ENCODE measurements around the gene EWSR1. TPM values are rescaled to one million over a fixed set of nuclear protein-coding genes. Genes with fewer than 3 reads are reported as not detected.

EWSR1 gene
- total and polyA plus RNA-seq, 2 experiments from 2014 or later: 154 to 210 TPM

- no peak for TF ChIP-seq EZH2 (IDR thresholded peaks at IDR 0.05; ENCODE audit: insufficient read depth, poor library complexity, severe bottlenecking)
- 66% methylated on average over 9 of the region's 9 CpGs for WGBS, 2 experiments (ENCODE audit: low coverage in 1 of 2, low lambda C conversion rate in 2 of 2, missing lambda C conversion rate in 2 of 2)
- no peak overlapping the region for H3K4me2 ChIP-seq (ENCODE audit: unreplicated experiment)
- no peak overlapping the region for H3K9ac ChIP-seq
- H3K9me3 ChIP-seq (ENCODE audit: low read depth): no peaks in the 10 kb centered on the region
- no peaks in the 10 kb centered on the region for H3K9me2 ChIP-seq (ENCODE audit: insufficient read depth)
- no peak overlapping the region for H2AFZ ChIP-seq
- DNase-seq: no peak
- no peaks in the 10 kb centered on the region for H3K27me3 ChIP-seq (replicated peaks; ENCODE audit: insufficient read depth)
- no peak overlapping the region for H3K4me3 ChIP-seq
- H4K20me1 ChIP-seq (ENCODE audit: insufficient read depth): no peaks in the 10 kb centered on the region
- no peak overlapping the region for H3K27ac ChIP-seq
- in situ Hi-C loops (cut with MboI): no loop called here
- H3K36me3 ChIP-seq (ENCODE audit: low read depth): no peaks in the 10 kb centered on the region; the same call in 1 of the 2 replicates
- no peaks in the 10 kb centered on the region for H3F3A ChIP-seq (ENCODE audit: insufficient read depth)
- no peaks in the 10 kb centered on the region for H3K79me2 ChIP-seq (ENCODE audit: insufficient read depth)
- no peaks in the 10 kb centered on the region for H3K4me1 ChIP-seq (ENCODE audit: insufficient read depth)
Measured at GRCh38 chr22:29330753-29331152, 62.7 kb downstream of the EWSR1 start.

GRCh38 chr22:29331213-29331612 is 63.1 kb downstream of the EWSR1 start:
- no peak overlapping the region for H3K4me2 ChIP-seq (ENCODE audit: unreplicated experiment)
- no peaks in the 10 kb centered on the region; the same call in 1 of the 2 replicates for H3K36me3 ChIP-seq (ENCODE audit: low read depth)
- no peaks in the 10 kb centered on the region for H3K9me2 ChIP-seq (ENCODE audit: insufficient read depth)
- H3K27me3 ChIP-seq (replicated peaks; ENCODE audit: insufficient read depth): no peaks in the 10 kb centered on the region
- no peak overlapping the region for H3K9ac ChIP-seq
- in situ Hi-C loops (cut with MboI): no loop called here
- no peaks in the 10 kb centered on the region for H3F3A ChIP-seq (ENCODE audit: insufficient read depth)
- no peak for DNase-seq
- WGBS, 2 experiments (ENCODE audit: low coverage in 1 of 2, low lambda C conversion rate in 2 of 2, missing lambda C conversion rate in 2 of 2): 80 to 89% methylated on average over 8 of the region's 8 CpGs
- H3K9me3 ChIP-seq (ENCODE audit: low read depth): no peaks in the 10 kb centered on the region
- H2AFZ ChIP-seq: no peak overlapping the region
- H3K4me1 ChIP-seq (ENCODE audit: insufficient read depth): no peaks in the 10 kb centered on the region
- no peaks in the 10 kb centered on the region for H4K20me1 ChIP-seq (ENCODE audit: insufficient read depth)
- H3K4me3 ChIP-seq: no peak overlapping the region
- TF ChIP-seq EZH2 (IDR thresholded peaks at IDR 0.05; ENCODE audit: insufficient read depth, poor library complexity, severe bottlenecking) (no peak), EZH2phosphoT487 (IDR thresholded peaks at IDR 0.05; ENCODE audit: insufficient read depth, low read depth) (no peak)
- no peaks in the 10 kb centered on the region for H3K79me2 ChIP-seq (ENCODE audit: insufficient read depth)
- no peak overlapping the region for H3K27ac ChIP-seq

GRCh38 chr22:29331658-29332300 is 63.7 kb downstream of the EWSR1 start:
- Histone ChIP-seq H3K79me2 (ENCODE audit: insufficient read depth) (no peaks in the 10 kb centered on the region), H3K36me3 (ENCODE audit: low read depth) (no peaks in the 10 kb centered on the region), H3K9me2 (ENCODE audit: insufficient read depth) (no peaks in the 10 kb centered on the region), H2AFZ (no peak overlapping the region), H3K4me2 (ENCODE audit: unreplicated experiment) (no peak overlapping the region), H3K9me3 (ENCODE audit: low read depth) (no peaks in the 10 kb centered on the region), H4K20me1 (ENCODE audit: insufficient read depth) (no peaks in the 10 kb centered on the region), H3K27ac (no peak overlapping the region), H3K4me3 (no peak overlapping the region), H3K4me1 (ENCODE audit: insufficient read depth) (no peaks in the 10 kb centered on the region), H3F3A (ENCODE audit: insufficient read depth) (no peaks in the 10 kb centered on the region), H3K27me3 (replicated peaks; ENCODE audit: insufficient read depth) (no peaks in the 10 kb centered on the region), H3K9ac (no peak overlapping the region)
- WGBS, 2 experiments (ENCODE audit: low coverage in 1 of 2, low lambda C conversion rate in 2 of 2, missing lambda C conversion rate in 2 of 2): 85 to 90% methylated on average over 9 to 13 of the region's 14 CpGs
- no peak for DNase-seq
- in situ Hi-C loops (cut with MboI): no loop called here
- no peak for TF ChIP-seq EZH2phosphoT487 (IDR thresholded peaks at IDR 0.05; ENCODE audit: insufficient read depth, low read depth)
- no peak for TF ChIP-seq EZH2 (IDR thresholded peaks at IDR 0.05; ENCODE audit: insufficient read depth, poor library complexity, severe bottlenecking)

- no peaks in the 10 kb centered on the region for H3F3A ChIP-seq (ENCODE audit: insufficient read depth)
- H4K20me1 ChIP-seq (ENCODE audit: insufficient read depth): no peaks in the 10 kb centered on the region
- H3K36me3 ChIP-seq (ENCODE audit: low read depth): no peaks in the 10 kb centered on the region; the same call in 1 of the 2 replicates
- H3K4me2 ChIP-seq (ENCODE audit: unreplicated experiment): no peak overlapping the region
- in situ Hi-C loops (cut with MboI): no loop called here
- no peak overlapping the region for H3K27ac ChIP-seq
- 95 to 97% methylated on average over 8 of the region's 8 CpGs for WGBS, 2 experiments (ENCODE audit: low coverage in 1 of 2, low lambda C conversion rate in 2 of 2, missing lambda C conversion rate in 2 of 2)
- no peaks in the 10 kb centered on the region for H3K9me2 ChIP-seq (ENCODE audit: insufficient read depth)
- DNase-seq: no peak
- no peaks in the 10 kb centered on the region for H3K27me3 ChIP-seq (replicated peaks; ENCODE audit: insufficient read depth)
- no peak for TF ChIP-seq EZH2phosphoT487 (IDR thresholded peaks at IDR 0.05; ENCODE audit: insufficient read depth, low read depth)
- TF ChIP-seq EZH2 (IDR thresholded peaks at IDR 0.05; ENCODE audit: insufficient read depth, poor library complexity, severe bottlenecking): no peak
- no peaks in the 10 kb centered on the region for H3K4me1 ChIP-seq (ENCODE audit: insufficient read depth)
- no peak overlapping the region for H3K4me3 ChIP-seq
- H3K9me3 ChIP-seq (ENCODE audit: low read depth): no peaks in the 10 kb centered on the region
- no peaks in the 10 kb centered on the region for H3K79me2 ChIP-seq (ENCODE audit: insufficient read depth)
- no peak overlapping the region for H2AFZ ChIP-seq
- H3K9ac ChIP-seq: no peak overlapping the region
Measured at GRCh38 chr22:29332886-29333496, 64.9 kb downstream of the EWSR1 start.

Data from GM23248 (cell line).